Hepatic stellate cell (primary cell): ENCODE measurements around the gene ONECUT3.

Experiments
- DNase-seq: peaks from one replicate; pipeline ENCODE4 v3.0.0; 2011; ENCODE audit warnings: low spot score

Gene ONECUT3

DNA sequence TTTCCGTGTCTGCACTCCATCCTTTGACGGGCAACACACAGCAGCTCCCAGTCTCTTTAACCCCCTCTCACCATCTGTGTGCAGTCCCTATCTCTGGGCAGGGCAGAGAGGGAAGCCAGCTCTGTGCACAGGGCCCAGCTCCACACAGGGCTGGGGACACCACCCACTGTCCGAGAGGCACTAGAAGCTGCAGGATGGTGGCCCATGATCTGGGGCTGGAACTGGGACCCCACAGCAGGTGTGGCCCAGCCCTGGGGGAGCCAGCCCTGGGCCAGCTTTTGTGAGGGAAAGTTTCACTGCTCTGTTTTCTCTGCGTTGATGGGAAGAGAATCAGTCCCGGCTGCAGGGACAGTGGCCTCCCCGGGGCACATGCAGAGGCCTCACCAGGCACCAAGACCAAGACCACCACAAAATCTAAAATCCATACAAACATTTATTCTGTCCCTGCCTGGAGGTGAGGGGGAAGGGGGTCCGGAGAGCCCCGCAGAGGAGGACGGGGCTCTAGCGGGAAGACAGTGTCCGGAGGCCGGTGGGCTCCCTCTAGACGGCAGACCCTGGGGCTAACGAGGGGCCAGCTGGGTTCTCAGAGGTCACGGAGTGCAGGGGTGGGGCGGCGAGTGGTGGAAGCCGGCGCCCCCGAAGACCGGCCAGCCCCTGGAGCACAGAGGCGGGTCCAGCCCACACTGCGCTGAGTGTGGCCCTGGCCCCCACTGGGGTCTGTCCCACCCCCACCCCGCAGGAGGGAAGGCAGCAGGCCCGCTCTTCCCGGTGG lies 61.7 kb downstream of the ONECUT3 start:
- DNase-seq = no peak

DNA sequence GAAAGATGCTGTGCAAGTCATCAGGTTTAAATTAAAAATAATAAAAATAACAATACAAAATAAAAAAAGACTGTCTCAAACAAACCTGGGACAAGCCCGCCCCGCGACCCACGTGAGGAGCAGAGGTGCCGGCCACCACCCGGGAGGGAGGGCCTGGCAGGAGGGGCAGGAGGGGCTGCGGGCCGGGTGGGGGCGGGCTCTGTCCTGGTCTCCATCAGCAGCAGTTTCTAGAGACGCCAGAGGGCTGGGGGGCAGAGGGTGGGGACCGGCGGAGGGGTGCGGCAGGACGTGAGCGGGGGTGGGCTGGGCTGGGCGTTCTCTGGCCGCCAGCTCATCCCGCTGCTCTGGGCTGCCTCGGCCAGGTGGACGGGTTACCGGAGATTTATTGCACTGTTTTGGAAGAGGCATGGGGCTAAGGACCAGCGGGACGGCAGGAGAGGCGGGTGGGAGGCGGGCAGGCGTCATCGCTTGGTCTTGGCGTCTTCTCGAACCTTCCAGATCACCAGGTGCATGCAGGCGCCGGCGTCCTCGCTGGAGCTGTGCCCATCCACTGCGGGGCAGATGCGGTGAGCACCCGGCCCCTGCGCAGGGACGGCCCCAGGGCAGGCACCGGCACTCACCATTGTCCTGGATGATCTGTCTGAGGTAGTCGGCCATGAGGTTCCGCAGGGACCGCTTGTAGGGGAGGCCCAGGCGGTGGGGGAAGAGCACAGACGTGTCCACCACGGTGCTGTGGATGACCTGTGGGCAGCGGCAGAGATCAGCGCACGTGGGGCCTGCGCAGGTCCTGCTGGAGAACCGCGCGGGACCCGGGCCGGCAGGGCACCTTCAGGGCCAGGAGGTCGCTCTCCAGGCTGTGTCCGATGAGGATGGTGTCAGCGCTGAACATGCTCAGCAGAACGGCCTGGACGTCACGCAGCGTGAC lies 62.6 kb downstream of the ONECUT3 start:
- DNase-seq = no peak

DNA sequence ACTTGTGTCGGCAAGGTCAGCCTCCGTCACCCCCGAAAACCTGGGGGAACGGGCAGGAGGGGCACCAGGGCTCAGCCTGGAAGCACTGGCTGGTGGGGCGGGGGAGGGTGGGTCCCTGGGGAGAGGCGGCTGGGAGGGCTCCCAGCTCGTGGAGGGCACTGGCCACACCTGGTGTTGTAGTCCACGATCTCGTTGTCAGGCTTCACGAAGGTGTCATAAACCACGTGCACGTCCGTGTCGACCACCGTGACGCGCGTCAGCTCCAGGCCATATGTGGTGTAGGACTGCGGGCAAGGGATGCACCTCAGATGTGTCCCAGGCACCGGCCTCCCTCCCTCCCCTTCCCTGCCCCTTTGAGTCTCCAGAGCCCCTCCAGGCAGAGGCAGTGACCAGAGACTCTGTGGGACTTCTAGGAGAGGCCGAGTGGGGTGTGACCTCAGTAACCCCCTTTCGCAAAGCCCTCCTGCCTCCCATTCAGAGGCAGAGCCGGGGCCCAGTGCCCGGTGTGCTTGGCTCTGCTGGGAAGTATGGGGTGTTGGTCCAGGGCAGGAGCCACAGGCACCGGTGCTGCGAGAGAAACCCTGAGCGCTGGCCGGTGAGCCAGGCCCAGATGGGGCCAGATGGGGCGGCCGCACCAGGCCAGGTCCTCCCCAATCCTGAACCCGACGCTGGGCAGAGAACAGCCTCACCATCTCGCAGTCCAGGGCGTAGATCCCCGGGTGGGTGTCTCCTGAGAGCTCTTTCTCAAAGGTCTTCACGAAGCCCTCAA lies 63.4 kb downstream of the ONECUT3 start:
- DNase-seq = no peak

DNA sequence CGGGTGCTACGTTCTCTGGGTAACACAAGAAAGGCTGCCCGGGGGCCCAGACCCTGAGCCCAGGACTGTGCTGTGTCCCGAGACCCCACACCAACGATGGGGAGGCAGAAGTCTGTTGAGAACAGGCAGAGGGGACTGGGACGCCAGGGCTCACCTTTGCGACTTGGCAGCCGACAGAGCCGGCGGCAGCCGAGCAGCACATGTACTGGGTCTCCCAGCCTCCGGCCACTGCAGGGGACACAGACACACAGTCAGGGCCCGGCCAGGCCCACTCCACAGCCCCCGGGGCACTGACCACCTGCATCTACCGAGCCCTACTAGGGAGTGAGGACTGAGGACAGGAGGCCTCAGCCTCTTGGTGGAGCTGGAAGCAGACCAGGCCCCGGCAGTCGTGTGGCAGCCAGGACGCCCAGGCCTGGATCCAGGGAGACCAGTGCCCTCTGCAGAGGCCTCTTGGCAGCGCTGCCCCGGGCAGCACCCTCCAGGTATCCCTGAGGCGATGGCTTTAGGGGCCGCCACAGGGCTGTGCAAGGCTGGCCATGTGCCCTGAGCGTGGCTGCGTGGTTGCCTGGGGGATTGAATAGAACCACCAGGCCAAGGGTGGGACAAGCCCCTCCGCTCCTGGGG lies 64.4 kb downstream of the ONECUT3 start:
- DNase-seq = no peak

DNA sequence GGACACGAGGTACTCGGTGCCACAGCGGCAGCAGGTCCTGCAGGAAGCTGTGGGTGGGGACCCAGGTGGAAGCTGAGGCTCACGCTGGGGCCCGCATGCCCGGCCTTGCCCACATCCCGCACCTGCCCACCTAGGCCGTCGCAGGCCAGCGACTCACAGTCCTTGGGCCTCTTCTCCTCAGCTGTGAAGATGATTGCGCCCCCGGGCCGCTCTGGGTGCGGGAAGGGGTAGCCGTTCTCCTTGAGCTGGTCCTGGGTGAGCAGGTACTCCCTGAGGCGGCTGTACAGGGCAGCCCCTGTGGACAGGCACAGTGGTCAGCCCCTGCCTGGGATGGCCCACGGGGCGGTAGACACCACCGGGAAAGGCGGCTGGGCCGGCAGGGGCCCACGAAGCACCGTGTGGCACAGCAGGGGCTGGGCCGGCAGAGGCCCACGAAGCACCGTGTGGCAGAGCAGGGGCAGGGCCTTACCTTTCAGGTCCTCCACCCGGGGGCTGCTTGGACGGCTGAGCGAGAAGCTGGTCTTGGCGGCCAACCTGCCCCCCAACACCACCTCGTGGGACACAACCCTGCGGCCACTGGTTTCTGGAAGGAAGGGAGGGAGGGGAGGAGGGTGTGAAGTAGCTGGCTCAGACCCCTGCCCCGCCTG lies 65.4 kb downstream of the ONECUT3 start:
- no peak for DNase-seq

DNA sequence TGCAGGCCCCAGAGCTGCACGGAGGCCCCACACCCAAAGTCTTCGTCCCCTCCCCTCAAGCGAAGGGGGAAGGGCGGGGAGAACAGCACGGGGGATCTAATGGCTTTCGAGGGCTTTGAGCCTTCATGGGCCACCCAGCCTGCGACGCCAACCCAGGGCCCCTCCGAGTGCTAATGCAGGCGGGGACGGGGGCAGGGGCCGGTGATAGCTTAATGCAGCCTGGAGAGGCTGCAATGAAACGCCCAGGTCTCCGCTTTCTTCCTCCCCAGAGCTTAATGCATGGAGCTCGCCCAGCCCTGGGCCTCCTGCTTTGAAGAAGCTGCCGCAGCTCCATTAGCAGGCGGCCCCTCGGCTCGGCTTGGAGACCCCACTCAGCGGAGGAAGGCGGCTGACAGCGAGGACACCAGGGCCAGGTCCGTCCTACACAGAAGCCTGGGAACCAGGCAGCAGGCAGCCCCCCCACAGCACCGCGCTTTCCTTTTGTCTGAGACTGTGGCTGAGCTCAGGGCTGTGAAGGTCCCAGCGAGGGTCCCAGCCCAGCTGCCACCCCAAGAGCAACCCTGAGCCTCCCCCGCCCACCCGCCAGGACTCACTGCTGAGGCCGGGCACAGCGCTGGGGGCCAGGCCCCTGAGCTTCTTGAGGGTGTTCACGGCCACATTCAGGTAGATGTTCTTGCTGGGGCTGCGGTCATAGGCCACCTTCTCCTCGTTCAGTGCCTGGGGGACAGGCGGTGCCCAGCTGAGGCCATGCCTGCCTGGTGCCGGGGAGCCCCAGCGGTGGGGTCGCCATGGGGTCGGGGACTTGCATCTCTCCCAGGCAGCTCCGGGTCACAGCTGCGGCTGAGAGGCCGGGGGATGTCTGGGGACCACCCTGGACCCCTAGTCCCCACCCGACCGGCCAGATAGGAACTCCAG lies 66.3 kb downstream of the ONECUT3 start:
- no peak for DNase-seq

DNA sequence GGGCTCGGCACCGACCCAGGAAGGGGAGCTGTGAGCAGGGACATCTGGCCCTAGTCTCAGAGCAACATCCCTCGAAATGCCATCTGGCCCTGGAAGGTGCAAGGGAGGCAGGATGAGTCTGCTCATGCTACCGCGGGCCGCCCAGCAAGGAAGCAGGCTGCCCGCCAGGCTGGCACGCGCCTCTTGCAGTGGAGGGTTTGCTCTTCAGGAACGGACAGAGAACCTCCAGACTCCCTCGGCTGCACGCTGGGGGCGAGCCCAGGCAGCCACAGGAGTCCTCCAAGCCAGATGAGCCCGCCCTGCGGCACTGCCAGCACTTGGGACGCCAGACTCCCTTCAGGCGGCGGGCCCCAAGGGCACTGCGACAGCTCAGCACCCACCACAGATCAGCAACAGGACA lies 68.9 kb downstream of the ONECUT3 start:
- no peak for DNase-seq

DNA sequence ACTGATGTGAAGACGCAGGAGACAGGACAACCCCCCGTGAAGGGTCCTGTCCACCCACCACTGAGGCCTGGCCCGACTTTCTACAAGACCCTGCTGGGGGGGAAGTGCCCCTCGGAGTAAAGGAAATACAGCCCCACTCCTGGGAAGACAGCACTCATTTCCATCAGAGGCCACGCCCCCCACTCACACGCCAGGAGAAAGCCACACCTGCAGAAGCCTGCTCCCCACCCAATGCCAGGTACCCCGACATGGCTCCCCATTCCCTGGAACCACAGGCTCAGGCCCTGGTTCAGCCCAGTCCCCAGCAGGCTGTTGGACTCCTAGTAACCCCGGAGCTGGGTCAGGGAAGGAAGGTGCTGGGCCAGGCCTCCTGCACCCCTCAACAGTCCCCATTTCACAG lies 69.7 kb downstream of the ONECUT3 start:
- no peak for DNase-seq

DNA sequence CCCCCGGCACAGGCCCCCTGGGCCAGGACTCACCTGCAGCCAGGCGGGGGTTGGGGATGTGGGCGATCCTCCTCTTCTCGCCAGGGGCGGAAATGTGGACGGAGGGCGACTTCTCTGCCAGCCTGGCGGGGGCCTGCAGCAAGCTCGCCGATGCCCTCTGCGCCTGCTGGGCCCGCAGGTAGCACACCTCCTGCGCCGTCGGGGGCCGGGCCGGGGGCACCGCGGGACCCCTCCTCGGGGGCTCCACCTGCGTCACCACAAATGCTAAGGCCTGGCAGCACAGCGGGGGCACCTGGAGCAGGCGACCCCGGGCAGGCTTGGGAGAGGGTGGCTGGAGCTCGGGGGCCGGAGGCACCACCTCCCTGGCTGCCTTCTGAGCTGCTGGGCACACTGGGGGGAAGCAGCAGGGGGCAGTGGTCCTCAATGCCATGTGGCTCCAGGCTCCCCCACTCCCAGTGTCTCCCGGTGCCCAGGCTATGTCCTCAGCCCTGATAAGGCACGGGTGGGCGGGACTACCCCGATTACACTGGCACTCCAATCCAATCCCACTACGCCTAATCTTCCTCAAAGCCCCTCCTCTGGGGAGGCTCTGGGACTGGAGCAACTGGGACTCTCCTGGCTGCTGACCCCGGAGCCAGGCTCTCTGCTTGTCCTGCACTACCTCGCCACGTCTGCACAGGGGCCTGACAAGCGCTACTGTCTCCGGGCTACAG lies 70.4 kb downstream of the ONECUT3 start:
- DNase-seq = no peak

DNA sequence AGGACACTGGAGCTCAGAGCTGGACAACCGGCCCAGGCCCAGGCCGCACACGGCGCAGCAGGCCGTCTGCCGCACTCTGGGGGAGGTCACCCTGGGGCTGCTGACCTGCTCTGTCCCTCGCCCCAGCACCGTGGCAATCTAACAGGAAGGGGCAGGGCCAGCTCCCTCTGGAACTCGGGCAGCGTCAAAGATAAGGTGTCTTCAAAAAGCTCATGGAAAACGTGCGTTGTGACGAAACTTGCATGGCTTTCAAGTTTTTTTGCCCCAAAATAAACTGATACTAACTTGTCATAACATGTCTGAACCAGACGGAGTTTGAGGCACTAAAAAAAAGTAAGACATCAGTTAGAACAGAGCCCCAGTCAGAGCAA lies 70.9 kb downstream of the ONECUT3 start:
- no peak for DNase-seq

DNA sequence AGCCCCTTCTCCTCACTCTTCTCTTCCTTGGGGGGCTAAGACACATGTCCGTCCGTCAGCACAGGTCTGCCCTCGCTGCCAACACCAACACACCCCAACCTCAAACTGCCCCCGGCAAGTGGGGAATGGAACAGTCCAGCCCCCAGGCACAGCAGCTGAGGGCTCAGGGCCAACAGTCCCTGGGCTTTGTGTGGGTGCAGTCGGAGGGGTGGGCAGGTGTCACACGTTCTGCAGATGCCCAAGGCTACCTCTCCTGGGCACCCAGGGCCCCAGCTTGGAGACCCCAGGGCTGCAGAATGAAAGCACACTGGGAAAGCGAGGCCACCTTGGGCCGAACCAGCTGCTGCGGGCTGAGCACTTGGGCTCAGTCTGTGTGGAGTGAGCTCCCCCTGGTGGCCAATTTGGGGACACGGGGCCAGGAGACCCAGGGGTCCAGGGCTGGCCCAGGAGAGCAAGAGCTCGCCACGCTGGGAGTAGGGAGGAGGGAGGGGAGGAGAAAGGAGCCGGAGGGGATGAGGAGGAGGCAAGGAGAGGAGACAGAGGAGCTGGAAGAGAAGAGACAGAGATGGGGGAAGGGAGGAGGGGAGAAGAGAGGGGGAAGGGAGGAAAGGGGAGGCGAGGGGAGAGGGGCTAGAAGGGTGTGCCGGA lies 72.7 kb downstream of the ONECUT3 start:
- DNase-seq = peak; percentile 94

DNA sequence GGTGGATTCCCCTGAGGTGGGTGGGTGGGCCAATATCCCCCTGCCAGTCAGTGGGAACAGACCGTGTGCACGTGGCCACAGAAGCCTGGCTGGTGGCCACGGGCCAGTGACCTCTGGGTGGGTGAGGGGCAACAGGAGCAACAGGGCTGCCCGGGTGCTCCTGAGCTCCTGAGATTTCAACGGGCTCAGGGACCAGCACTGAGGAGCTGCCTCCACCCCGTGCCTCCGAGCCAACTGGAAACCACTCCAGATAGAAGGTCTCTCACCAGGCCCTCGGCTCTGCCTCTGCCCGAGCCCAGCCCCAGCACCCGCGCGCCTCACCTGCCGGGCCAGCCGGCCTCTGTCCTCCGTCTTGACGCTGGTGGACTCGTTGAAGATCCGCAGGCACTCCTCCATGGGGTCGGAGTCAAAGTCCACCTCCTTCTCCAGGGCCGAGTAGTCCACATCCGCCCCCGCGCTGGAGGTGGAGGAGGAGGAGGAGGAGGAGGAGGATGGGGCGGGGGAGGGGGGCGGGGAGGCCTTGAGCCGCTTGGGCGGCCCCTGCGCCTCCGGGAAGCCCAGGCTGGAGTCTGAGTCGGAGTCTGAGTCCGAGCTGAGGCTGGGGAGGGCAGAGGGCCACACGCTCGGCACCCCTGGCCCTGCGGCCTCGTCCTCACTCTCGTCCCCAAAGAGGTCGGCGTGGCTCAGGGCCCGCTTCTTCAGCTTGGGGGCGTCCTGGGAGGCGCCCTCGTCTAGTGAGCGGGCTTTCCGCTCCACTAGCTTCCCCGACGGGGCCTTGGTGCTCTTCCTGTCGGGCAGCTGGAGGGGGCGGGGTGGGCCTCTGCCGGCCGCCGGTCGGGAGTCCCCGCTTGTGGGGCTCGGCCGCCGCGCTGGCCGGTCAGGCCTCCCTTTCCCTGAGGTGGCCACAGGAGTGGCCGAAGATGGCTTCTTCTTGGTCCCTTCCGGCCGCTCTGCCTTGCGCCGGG lies 73.5 kb downstream of the ONECUT3 start:
- DNase-seq = no peak

DNA sequence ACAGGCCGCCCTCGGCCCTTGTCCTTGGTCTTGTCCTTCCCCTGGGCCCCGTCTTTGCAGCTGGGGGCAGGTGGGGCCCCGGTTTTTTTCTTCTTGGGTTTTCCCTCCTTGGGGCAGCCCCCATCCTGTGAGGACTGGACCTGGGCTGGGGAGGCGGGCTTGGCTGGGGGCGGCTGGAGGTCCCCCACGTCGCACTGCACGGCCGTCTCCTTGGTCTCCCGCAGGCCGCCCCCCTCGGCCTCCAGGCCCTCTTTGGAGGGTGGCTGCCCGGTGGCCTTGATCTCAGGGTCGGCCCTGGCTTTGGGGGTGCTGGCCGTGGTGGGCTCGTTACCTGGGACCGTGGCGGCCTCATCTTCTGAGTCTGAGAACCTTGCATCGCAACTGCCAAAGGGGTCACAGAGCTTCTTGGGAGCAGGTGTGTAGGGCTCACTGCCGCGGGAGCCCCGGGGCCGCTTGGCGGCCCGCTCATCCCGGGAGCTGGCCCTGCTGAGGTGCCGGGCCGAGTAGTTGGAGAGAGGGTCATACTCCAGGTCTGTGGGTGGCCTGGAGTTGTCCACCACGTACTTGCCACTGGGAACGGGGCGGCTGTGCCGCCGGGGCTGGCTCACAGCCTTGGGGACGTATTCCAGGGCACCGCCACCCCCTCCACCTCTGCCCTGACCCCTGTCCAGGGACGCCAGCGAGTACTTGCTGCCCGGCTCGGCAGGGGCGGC lies 74.4 kb downstream of the ONECUT3 start:
- no peak for DNase-seq

DNA sequence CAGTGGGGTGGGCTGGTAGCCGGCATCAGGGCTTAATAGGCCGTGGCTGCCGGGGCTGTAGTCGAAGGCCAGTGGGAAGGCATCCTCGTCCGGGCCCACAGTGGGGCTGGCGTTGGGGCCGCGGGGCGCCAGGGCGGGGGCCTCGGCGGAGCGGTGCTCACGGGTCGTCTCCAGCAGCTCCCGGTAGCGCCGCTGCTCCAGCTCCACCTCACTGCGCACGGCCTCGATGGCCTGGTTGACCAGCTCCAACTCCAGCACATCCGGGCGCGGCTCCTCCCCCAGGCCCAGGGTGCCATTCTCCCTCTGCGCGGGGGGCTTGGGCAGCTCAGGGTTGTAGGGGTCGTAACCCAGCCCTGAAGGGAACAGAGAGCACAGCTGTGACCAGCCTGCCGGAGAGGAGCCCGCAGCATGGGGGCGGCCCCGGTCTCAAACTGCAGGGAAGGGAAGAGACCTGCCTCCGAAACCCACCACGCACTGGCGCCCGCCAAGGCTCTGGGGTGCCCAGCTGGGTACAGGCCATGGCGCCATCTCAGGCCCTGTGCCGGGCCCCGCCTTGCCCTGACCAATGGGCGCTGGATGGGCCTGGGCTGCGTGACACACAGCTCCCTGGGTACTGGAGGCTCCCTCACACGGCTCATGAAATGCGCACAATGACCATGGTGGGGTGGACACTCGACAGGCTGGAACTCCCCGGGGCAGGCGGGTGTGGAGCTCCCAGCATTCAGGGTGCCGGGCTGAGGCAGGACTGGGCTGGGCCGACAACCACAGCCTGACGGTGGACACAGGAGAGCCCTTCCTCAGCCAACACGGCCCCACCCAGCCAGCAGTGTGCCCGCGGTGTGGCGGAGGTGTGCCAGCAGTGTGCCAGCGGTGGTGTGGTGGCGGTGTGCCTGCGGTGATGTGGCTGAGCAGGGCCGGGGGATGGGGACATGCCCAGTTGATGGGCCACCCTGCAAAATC lies 75.3 kb downstream of the ONECUT3 start:
- no peak for DNase-seq

DNA sequence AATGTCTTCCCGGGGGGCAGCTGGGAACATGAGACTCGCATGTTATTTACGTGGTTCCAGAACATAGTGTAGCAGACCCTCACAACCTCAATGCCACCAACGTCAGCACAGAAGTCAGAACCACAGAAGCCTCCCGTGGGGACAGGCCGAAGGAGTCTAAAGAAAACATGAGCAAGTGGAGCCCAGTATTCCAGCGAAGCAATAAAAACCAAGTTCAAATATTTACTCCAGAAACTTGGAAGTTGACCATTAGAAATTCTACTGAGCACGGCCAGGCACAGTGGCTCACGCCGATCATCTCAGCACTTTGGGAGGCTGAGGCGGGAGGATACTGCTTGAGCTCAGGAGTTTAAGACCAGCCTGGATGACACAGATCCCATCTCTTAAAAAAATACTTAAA lies 76.7 kb downstream of the ONECUT3 start:
- DNase-seq = no peak

DNA sequence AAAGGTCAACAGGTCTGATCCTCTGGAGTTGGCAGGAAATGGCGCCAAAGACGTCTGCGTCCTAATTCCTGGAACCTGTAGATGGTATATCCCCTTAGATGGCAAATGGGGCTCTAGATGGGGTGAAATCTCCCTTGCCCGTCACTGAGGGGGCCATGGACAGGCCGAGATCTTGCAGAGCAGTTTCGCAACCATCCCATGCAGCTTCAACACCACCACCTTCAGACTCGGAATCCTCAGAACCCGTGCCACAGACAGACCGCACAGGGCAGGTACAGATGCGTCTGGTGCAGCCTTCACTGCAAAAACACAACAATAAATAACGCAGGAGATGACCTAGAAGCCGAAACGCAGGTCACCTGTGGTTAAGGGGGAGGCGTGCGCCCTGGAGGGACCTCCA lies 77.3 kb downstream of the ONECUT3 start:
- no peak for DNase-seq
